ENCODE data around the gene YAP1.
"Not testable (repeated sequence)": the region's sequence is repeated elsewhere in the genome, so short reads cannot be mapped to it uniquely, and the experiment has no call there.

The YAP1 gene

DNA sequence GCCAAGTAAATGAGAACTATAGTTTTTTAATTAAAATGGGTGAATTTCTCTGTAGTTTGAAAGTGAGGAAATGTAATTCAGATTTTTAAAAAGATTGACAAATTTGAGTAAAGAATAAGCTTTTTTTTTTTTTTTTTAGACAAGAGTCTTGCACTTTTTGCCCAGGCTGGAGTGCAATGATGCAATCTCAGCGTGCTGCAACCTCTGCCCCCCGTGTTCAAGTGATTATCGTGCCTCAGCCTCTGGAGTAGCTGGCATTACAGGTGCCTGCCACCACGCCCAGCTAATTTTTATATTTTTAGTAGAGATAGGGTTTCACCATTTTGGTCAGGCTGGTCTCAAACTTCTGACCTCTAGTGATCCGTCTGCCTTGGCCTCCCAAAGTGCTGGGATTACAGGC lies 90.1 kb downstream of the YAP1 start:
- DNase-seq (ENCODE audit: low read depth, low spot score), result not testable (repeated sequence)

DNA sequence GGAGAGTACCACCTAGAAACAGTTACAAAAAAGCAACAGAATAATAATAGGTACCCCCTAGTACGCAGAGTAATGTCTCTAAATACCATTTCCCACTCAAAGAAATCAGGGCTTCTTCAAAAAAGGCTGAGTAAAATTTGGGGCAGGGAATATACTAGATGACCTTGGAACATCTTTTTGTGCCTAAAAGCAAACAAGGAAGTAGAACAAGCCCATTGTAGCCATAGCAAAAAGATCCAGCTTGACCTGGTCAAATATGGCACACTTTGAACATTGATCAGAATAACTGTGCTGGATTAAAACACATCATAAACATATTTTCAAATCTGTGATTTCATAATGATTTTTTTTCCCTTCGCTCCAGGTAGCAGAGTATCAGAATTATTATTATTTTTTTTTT lies 91.5 kb downstream of the YAP1 start:
- DNase-seq (ENCODE audit: low read depth, low spot score), result no peak

DNA sequence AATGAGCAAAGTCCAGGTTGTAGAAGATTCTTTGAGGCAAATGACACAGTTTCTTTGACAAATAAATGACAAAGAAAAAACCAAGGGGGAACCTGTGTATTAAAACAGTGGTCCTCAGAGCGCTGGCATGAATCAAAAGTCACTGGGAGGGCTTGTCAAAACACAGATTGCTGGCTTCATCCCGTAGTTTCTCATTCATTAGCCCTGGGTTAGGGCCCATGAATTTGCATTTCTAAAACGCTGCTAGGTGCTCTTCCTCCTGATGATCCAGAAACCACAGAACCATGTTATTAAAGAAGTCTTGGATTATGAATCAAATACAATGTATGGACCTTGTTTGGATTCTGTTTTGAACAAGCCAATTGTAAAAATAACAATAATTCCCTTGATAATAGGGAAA lies 92.7 kb downstream of the YAP1 start:
- DNase-seq (ENCODE audit: low read depth, low spot score), result no peak

DNA sequence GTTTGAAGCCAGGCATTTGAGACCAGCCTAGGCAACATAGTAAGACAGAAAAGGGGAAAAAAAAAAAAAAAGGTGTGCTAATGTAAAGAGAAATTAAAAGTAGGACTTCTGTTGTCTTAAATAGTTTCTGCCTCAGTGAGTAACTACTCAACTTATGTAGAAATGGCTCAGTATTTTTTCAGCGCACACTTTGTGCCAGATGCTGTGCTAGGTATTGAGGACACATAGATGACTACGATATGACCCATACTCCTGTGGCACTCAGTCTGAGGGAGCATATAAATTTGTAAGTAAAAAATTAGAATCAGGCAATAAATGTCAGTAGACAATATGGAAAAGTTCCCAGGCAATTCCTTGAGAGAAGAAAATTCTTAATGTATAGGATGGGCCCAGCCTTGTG lies 93.9 kb downstream of the YAP1 start:
- no peak for DNase-seq (ENCODE audit: low read depth, low spot score)

DNA sequence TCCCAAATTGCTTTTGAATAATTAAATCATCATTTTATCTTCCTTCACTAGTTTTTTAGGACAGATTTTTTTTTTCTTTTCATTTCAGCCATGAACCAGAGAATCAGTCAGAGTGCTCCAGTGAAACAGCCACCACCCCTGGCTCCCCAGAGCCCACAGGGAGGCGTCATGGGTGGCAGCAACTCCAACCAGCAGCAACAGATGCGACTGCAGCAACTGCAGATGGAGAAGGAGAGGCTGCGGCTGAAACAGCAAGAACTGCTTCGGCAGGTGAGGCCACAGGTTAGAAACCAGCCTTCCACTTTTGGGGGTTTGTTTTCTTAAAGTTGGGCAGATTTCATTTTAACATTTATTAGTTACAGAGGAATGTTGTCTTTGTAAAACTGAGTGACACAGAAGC lies 95.6 kb downstream of the YAP1 start:
- DNase-seq (ENCODE audit: low read depth, low spot score), result no peak

DNA sequence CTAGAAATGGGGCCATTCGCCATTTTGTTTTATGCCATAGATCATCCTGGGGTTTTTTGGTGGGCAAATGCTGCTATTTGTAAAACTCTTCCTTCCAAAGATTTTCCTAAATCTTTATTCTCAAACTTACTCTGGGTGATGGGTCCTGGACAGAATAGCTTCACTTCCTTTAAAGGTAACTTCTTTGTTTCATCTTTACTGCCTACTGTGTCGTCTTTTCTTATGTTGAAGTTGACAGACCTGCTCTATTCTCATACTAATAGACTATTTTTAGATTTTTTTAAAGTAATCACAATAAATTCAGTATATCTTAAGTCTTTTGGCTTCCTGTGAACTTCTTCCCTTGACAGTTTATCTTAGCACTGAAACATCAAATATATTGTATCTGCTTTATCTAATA lies 98.6 kb downstream of the YAP1 start:
- no peak for DNase-seq (ENCODE audit: low read depth, low spot score)

DNA sequence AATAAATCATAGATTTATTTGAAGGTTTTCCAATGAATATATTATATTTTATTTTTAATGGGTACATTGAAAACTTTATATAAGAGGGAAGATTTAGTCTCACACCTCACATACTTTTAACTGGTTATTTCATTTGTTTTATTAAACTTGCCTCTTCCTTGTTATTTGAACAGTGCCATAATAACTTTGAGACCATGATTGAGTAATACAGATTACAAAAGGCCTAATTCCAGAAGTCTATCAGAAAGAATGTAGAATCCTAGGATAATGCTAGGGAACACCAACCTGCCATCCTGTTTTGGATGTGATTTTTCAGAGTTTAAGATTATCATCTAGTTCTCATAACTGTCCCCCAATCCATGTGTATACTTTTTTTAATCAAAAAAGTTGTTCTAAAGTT lies 104.4 kb downstream of the YAP1 start:
- no peak for DNase-seq (ENCODE audit: low read depth, low spot score)

DNA sequence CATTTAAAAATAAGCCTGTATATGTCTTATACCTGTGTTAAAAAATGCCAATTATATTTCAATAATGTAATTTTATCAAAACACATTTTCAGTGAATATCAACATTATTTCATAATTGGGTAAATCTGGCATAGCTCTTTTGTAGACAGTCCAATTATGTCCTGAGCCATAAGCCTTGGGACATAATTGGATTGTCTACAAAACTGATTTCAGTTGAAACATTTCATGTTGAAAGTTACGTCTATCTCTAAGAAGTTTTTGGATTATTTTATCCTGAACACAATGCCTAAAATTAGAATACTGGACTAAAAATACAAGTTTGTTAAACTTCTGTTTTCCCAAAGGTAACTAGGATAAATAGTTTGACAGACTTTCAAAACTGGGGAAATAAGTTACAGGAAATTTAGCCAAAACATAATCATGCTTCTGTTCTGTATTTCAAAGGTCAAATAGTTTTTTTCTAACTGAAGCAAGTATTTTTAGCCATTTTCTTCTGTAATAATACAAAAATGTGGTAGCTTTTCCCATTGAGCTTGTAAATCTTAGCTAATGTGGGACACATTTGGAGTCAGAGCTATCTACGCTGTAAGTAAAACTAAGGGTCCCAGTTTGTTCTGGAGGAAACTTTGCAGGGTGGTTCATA lies 106.3 kb downstream of the YAP1 start:
- DNase-seq (ENCODE audit: low read depth, low spot score), result no peak

DNA sequence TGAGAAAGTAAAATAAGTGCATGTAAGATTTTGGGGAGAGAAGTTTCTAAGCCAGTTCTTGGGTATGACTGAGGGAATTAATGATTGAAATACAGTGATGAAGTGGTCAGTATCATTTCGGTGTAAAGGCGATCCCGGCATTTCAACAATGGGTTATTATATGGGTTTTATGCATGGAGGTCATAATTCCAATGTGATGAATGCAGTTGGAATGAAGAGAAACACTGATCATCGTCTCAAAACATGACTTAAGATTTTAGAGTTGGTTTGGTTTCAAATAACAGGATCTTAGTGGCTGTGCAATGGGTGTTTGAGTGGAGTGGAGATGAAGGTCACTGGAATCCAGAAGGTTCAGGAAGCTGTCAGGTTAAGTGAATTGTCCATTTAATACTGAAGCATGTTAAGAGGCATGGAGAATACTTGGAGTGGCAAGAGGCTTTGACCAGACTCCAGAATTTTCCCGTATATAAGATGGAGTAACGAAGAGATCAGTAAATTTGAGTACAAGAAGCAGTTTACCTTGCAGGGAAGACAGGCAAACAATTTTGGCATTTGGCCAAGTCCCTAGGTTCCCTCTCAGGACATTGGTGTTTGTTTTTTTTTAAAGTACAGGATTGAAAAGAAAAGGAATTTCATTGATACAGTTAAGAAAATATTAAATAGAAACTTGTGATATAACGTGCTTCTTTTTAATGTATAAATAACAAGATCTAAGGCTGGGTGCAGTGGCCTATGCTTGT lies 110.7 kb downstream of the YAP1 start:
- no peak for DNase-seq (ENCODE audit: low read depth, low spot score)

DNA sequence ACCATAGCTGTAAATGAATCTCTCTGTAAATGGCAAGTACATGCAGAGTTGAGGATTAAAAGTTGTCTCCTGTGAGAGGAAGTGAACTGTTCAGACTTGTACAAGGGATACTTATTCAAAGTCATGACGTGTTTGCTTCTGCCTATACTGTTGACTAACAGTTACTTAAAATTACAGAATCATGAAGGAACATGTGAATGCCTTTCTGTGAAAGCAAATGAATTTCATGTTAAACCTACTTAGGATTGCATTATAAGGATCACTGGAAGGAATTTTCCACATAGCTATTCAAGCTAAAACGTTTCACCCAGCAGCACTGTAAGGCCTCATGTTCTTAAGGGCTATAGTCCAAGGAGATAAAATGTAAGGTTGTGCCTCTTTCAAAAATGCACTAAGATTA lies 113.6 kb downstream of the YAP1 start:
- DNase-seq (ENCODE audit: low read depth, low spot score), result no peak

DNA sequence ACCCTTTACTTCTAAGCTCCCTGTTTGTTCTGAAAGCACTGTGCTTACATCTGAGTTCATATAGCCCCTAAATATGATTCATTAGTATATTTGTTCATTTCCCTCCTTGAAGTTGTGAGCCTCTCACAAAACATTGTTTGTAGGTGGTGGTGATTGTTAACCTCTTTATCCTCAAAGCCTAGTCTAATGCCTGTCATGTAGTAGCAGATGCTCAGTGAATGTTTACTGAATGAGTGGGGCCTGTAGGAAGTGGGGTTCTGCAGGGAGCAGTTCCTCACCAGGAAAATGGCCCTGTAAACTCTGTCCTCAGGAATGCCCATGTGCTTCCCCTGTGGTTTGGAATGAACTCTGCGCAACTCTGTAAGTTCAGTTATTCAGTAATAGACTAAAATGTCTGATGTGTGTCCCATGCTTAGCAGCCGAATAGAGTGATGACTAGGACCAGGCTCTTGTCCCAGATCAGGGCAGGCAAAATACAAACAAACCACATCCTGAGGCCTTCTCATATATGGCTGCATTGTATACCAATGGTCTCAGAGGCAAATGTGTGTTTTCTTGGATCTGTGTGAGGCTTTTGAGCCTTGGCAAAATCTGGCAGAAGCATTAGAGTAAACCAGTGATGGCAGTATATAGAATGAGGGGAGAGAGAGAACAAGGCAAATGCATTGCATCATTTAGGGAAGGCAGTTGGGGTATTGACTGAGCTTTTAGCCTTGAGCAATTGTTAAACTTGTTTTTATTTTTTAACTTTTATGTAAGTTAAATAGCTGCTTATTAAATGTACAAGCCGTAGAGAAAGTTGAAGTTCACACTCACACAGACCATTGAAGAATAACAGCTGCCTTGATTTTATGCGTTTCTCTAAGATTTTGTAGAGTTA lies 115.7 kb downstream of the YAP1 start:
- DNase-seq (ENCODE audit: low read depth, low spot score), result no peak

DNA sequence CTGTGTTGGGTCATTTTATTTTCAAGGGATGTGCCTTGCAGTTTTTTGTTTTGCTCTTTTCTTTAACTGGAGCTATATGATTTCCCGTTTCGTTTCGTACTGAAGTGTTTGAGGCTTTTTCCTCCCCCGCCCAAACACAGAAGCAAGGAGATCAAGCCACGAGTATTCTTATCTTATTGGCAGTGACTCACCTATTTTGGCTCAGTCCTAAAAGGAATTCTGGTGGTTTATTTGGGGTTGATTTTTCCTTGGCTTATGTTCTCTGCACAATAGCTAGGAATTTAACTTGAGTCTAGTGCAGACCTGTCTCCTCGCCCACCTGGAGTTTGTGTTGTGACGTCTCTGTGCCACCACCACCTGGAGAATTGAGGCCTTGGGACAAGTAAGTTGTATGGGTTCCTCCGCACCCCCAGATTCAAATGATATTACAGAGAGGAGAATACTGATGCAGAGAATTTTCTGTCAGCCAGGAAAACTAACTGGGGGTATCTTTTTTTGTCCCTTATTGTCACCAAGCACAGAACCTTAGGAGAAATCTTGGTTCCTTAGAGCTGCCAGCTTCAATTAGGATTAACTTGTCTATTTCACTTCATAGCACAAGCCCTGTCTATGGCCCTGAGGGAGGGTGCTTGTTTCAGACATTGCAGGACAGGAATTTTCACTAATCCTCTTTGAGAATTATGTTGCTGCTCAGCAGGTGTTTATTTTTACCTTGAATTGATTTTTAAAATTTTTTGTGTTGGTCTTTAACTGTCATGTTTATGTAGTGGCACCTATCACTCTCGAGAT lies 116.6 kb downstream of the YAP1 start:
- no peak for DNase-seq (ENCODE audit: low read depth, low spot score)

DNA sequence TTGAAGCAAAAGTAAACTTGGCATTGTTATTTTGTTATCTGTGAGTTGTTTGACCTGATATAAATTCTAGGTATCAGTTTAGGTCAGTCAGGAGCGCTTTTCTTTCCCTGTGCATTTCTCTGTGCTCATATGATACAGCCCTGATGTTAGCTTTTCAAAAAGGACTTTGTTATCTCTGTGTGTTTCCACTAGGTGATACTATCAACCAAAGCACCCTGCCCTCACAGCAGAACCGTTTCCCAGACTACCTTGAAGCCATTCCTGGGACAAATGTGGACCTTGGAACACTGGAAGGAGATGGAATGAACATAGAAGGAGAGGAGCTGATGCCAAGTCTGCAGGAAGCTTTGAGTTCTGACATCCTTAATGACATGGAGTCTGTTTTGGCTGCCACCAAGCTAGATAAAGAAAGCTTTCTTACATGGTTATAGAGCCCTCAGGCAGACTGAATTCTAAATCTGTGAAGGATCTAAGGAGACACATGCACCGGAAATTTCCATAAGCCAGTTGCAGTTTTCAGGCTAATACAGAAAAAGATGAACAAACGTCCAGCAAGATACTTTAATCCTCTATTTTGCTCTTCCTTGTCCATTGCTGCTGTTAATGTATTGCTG lies 119.4 kb downstream of the YAP1 start:
- DNase-seq (ENCODE audit: low read depth, low spot score), result no peak

DNA sequence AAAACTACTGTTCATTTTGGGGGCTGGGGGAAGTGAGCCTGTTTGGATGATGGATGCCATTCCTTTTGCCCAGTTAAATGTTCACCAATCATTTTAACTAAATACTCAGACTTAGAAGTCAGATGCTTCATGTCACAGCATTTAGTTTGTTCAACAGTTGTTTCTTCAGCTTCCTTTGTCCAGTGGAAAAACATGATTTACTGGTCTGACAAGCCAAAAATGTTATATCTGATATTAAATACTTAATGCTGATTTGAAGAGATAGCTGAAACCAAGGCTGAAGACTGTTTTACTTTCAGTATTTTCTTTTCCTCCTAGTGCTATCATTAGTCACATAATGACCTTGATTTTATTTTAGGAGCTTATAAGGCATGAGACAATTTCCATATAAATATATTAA lies 119.9 kb downstream of the YAP1 start:
- no peak for DNase-seq (ENCODE audit: low read depth, low spot score)

DNA sequence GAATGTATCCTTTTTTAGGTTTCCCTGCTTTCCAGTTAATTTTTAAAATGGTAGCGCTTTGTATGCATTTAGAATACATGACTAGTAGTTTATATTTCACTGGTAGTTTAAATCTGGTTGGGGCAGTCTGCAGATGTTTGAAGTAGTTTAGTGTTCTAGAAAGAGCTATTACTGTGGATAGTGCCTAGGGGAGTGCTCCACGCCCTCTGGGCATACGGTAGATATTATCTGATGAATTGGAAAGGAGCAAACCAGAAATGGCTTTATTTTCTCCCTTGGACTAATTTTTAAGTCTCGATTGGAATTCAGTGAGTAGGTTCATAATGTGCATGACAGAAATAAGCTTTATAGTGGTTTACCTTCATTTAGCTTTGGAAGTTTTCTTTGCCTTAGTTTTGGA lies 120.7 kb downstream of the YAP1 start:
- no peak for DNase-seq (ENCODE audit: low read depth, low spot score)

DNA sequence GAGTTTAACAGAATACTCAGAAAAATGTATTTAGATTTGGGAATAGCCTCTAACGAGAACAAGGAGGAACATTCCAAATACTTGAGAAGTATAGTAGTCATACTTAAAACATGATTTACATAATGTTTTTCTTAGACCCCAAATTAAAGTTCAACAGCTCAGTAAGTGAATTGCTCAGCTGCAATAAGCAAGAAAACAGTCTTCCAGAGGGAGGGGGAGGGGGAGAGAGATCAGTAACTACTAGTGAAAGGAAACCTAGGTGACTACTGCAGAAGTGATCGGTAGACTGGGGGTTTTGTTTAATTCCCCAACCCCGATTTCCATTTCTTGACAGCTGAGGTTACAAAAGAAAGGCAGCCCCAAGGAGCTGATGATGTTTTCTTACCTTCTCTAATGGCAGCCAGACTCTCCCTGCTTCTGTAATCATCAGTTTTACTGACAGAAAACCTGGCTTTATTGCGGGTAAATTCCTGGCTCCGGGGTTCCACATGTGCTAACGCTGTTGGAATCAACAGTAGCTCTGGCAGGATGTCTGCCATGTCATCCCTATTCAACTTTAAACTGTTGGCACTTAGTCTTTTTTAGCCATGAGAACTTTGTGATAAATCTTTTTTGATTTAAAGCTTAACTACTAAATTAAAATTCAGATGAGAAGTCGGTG lies 124.7 kb downstream of the YAP1 start:
- no peak for DNase-seq (ENCODE audit: low read depth, low spot score)

DNA sequence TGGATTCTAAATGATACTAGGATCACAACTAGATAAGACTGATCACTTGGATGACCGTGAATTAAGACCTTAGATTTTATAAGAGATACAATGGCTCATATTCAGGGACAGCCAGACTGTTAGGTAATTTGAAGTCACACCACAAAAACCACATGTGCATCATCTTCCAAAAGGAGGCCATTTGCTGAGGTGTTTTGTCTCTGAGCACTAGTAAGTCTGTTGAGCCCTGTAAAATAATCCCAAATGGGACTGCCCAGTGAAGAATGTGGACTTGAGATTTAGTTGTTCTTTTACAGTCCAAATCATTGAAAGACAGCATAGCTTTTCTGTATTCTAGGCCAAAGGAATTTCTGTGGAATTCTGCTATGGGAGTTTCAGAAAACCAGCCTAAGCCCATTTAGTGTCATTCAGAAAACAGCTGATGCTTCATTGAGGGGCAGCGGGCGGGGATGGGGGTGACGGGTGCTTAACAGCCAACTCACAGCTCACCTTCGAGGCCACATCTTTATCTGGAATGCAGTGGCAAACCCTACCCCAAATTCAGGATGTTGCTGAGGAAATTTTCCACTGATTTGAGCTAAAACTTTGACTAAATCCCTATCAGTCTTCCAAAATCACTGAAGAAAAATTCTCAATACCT lies 127.0 kb downstream of the YAP1 start:
- DNase-seq (ENCODE audit: low read depth, low spot score), result no peak

DNA sequence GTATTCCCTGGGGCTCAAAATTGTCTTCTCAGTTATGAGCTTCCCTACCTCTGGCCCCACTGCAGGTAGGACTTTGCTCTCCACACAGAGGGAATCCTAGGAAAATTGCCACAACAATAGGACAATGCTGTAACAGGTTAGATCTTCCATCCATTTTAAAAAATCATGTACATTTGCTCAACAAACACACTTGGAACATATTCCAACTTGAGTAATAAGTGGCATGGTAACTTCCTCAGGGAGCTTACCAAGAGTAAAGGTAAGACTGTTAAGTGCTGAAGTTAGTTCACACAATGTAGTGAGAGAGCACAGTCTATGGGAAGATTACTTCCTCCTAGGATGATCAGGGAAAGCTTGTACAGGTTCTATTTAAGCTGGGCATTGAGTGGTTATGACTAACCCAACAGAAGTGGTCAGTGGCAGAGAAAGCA lies 128.2 kb downstream of the YAP1 start:
- no peak for DNase-seq (ENCODE audit: low read depth, low spot score)

DNA sequence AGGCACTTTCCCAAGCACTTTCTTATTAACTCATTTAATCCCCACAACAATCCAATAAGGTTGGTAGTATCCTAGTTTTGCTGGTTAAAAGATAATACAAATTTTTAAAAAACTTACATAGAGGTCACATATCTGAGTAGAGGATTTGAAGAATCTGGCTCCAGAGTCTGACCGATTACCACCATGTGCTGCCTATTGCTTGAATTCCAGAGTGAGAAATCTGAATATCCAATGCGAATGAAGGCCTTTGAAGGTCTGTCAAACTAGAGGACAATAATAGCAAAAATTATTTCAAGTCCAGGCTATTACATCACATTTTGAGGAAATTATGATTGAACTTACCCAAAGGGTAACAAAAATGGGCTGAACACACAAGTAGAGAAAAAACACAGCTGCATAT lies 129.2 kb downstream of the YAP1 start:
- DNase-seq (ENCODE audit: low read depth, low spot score), result no peak

DNA sequence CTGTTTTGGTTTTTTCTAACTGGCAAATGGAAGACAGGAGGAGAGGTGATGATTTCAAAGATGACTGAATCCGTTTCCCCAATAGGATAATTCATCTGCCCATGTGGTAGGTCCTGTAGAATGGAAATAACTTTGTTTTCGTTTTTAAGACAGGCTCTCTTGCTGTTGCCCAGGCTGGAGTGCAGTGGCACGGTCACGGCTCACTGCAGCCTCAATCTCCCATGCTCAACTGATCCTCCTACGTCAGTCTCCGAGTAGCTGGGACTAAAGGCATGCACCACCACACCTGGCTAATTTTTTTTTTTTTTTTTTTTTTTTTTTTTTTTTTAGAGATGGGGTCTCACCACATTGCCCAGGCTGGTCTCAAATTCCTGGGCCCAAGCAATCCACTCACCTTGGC lies 129.7 kb downstream of the YAP1 start:
- DNase-seq (ENCODE audit: low read depth, low spot score), result no peak

Measured in activated CD4-positive, CD25-positive, alpha-beta regulatory T cell treated with anti-CD3 and anti-CD28 coated beads, Interleukin-2, amount 50 U/mL, for 16 hours (primary cell).